GM18505 (cell line): ENCODE results near the gene B3GAT1.

Experiments used
- ATAC-seq: cut with Tn5 transposase; IDR thresholded peaks from one replicate; pipeline ENCODE4 v1.9.1; 2021; ENCODE audit not compliant: unreplicated experiment
- POLR2A ChIP-seq: IDR thresholded peaks from 4 replicates; pipeline ENCODE4 v1.6.1; 2011; ENCODE audit warnings: borderline replicate concordance; ENCODE audit not compliant: insufficient read depth, insufficient read length; ENCODE audit errors: extremely low read depth

B3GAT1 gene

DNA sequence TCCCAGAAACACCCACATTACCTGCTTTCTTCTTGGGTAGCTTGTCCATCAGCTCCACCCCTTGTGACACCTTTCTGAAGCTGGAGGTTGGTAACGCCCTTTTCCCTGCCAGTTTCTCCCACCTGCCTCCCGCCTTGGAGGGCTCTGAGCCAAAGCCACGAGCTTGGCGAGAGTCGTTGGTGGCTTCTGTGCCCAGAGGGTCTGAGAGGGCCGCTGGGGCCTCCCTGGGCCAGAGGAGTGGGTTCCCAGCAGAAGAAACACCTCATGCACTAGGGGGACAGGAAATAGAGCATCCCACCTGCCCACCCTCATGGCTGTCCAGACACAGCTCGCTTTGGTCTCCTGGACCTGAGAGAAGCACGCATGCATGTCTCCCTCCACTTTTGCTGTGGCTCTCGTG is 37.9 kb downstream of the B3GAT1 start:
- ATAC-seq = no peak
- no peak for TF ChIP-seq POLR2A

DNA sequence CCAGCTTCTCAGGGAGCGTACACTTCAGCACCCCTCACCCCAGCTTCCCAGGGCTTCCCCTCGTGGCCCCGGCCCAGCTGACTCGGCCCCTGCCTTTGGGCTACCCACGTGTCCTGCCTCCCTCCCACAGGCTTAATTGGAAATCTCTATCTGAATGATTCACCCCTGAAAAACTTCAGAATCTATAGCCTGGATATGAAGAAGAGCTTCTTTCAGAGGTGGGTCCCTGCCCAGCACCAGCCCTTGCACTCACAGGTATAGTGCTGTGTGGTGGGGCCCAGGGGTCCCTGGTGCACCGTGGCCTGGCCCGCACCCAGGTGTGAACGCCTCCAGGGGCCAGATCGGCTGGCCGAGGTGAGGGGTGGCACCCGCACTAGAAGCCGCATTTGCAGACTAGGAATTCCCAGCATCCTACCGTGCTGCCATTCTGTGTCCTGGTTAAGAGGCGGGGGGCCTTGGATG is 38.4 kb downstream of the B3GAT1 start:
- TF ChIP-seq POLR2A = no peak

DNA sequence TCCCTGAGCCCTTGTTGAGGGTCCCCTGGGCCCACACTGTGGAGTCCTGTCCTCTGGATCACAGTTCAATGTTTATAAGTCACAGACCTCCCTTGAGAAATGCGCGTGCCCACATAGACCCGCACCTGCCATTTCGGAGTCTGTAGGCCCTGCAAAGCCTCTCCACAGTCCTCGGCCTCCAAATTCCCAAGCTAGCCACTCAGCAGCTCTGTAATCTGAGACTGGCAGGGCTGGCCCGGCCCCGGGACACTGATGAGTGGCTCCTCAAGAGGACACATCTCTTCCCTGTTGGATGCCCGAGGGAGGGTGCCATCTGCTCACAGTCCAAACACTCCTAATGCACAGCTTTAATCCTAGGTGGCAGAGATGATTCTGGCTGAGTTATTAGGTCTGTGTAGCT is 39.1 kb downstream of the B3GAT1 start:
- no peak for TF ChIP-seq POLR2A

More for the DNA sequence above, 38.4 kb downstream of the B3GAT1 start:
- no peak for ATAC-seq

DNA sequence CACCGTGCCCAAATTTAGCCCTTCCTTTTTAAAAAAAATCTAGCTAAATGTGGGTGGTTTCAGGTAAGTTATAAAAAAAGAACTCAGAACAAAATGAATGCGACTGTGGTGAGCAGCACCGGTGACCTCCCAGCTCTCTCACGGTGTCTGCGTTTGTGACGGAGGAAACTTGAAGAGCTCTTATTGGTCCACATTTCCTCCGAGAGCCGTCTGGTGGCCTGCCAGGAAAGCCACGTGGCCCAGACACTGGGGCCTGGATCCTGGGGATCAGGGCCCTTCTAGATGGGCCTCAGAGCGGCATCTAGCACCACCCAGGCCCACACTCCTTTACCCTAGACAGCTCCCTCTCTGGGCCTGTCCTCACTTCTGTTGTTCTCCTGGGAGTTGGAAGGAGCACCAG is 39.5 kb downstream of the B3GAT1 start:
- no peak for TF ChIP-seq POLR2A
- no peak for ATAC-seq

More for the DNA sequence above, 39.1 kb downstream of the B3GAT1 start:
- ATAC-seq = no peak

DNA sequence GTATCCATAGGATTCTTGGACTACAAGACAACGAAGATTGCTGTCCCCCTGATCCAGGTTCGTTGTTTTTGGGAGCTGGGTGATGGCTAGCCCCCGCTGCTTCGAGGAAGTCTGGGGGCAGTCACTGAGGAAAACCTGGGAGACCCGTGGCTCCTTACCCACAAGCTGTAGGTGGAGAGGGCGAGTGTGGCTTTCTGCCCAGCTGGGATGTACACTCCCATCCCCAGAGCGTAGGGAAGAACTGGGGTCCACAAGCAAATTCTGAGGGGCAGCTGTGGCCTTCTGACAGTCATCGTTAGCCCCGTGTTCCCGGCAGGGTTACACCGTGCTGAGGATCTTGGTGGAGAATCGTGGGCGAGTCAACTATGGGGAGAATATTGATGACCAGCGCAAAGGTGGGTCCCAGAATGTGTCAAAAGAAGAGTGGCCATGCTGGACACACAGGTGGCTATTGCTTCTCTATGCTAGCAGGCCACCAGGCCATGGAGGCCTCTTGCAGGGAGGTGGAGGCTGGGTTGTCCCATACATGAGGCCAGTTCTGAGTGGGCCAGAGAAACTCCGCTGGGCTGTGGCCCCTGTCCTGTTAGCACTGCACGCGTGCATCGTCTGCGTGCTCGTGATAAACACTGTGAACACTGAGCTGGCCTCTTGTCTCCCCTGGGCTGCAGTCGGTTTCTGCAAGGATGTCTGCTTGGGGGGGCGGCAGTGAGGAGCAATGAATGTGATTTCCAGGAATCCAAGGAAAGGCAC is 40.4 kb downstream of the B3GAT1 start:
- ATAC-seq = no peak
- TF ChIP-seq POLR2A = no peak

DNA sequence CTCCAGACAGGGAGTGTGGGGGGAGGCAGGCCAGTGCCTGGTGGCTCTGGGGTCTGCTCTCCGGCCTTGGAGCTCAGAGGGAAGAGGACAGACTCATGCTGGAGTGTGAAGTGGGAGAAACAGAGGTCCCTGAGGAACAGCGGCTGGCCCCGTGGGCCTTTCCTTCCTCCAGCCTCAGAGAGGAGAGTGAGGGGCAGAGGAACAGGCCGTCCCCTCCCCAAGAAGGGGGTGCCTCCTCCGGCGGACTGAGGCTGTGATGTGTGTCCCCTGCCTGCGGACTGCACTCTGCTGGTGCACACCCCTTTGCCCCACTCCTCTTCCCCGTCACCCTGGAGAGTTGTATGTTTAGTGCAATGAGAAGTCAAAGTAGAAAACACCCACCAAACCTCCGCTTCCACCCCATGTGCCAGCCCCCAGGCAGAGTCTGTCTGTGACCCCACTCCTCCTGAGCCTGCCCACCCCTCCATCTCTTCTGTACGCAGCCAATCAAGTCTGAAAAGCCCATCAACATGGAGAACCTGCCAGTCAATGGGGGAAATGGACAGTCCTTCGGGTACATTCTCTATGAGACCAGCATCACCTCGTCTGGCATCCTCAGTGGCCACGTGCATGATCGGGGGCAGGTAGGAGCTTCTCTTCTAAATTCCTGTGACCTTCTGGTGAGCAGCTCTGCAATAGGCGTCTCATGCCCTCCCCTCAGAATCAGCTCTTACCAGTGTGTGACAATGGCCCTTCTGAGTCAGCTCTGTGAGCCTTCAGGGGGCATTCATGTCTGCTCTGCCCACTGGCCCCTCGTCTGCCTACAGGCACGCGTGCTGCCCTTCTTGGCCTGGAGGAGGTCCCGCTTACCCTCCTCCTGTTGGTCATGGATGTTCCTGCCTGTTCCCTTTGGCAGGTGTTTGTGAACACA is 41.3 kb downstream of the B3GAT1 start:
- no peak for ATAC-seq

GRCh38 chr11:134369656-134370525 is 42.2 kb downstream of the B3GAT1 start:
- no peak for TF ChIP-seq POLR2A
- ATAC-seq = no peak

More for the DNA sequence above, 41.3 kb downstream of the B3GAT1 start:
- TF ChIP-seq POLR2A = no peak

- no peak for ATAC-seq
- TF ChIP-seq POLR2A = no peak
These were observed 44.3 kb downstream of the B3GAT1 start for GRCh38 chr11:134367781-134368180.

GRCh38 chr11:134366254-134366653 is 45.8 kb downstream of the B3GAT1 start:
- TF ChIP-seq POLR2A = no peak
- ATAC-seq = no peak

GRCh38 chr11:134365011-134365925 is 46.8 kb downstream of the B3GAT1 start:
- no peak for ATAC-seq
- no peak for TF ChIP-seq POLR2A

- ATAC-seq = no peak
- no peak for TF ChIP-seq POLR2A
These were observed 47.8 kb downstream of the B3GAT1 start for GRCh38 chr11:134364261-134364660.

DNA sequence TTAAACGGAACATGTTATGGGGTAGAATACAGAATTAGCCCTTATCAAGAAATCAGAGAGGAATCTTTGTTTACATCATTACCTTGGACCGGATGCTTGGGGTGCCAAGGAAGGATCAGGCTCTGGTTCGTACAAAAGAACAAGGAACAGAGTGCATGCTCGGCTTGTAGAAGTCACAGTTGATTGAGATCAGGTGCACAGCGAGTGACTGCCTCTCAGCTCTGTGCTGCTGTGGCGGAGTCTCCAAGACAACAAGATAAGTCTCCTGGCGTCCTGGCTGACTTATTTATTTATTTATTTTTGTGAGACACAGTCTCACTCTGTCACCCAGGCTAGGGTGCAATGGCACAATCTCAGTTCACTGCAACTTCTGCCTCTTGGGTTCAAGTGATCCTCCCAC is 48.5 kb downstream of the B3GAT1 start:
- no peak for ATAC-seq
- TF ChIP-seq POLR2A = no peak

DNA sequence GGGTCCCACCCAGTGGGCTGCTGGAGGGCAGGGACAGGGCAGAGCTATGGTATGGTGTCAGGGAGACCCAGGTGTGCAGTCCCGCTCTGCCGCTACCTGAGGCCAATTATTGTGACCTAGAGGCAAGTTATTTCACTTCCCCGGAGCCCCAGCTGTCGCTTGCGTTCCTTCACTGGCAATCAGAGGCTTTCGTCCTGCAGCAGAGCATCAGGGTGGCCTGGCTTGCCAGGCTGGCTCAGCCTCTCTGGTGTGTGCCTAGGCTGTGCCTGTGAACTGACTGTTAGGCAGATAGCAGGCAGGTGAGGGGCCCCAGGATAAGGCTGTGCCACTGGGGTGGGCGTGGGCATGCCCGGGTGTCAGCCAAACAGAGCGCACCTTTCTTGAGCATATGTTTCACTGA is 48.9 kb downstream of the B3GAT1 start:
- no peak for TF ChIP-seq POLR2A
- ATAC-seq = no peak
